ENCODE measurements around the gene PTPRF.

PTPRF gene

DNA sequence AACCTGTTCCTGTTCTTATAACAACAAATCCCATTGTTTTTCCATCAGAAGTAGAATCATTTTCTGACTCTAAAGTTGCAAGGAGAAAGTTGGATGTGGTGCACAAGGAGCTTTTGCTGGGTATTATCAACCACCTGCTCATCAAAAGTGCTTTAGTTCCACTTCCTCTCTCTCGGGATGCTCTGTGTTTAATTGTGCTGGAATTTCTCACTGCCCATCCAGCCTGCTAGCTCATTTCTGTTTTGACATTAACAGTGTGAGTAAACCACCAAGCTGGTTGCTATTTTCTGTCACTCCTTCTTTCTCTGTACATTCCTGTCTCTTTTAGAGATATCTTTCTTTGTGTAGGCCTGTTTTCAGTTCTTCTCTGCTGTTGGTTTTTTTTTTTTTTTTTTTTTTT is 125.3 kb downstream of the PTPRF start:
- peaks cover 11% of the 10 kb centered on the region for H3K36me3 ChIP-seq (ENCODE audit: control insufficient read depth, insufficient read depth, low read length)
- no peaks in the 10 kb centered on the region for H3K27me3 ChIP-seq (ENCODE audit: control insufficient read depth, insufficient read depth, low read length)
- no peaks in the 10 kb centered on the region for H3K9me3 ChIP-seq (ENCODE audit: control insufficient read depth, low read length)

DNA sequence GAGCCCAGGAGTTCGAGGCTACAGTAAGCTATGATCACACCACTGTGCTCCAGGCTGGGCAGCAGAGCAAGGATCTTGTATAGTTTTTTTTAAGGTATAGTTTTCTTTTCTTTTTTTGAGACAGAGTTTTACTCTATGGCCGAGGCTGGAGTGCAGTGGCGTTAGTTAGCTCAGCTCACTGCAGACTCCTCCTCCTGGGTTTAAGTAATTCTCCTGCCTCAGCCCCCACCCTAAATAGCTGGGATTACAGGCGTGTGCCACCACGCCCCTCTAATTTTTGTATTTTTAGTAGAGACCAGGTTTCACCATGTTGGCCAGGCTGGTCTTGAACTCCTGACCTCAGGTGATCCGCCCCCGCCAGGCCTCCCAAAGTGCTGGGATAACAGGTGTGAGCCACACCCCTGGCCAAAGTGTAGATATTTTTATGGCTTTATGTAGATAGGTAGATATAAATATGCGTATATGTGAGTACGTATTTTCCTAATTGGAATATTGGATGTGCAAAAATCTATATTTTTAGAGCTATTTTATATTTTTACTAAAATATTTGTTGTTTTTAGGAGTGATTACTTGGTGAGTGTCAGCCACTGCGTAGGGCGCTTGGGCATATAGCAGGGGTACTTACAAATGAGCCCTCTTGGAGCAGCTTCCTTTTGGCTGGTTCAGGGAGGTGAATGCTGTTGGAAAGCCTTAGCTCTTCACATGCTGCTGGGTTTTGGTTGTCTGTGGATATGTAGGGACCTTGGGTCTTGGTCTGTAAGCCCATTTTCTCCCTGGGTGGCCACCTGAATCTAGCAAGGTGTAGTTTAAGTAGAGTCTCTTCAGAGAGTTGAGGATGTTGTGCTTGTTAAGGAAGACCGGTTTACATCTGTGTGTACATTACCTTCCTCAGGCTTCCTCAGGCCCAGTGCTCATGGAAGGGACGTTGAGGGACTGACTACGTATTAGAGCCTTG is 128.8 kb downstream of the PTPRF start:
- Histone ChIP-seq H3K27me3 (ENCODE audit: control insufficient read depth, insufficient read depth, low read length) (no peaks in the 10 kb centered on the region), H3K9ac (ENCODE audit: low read length) (no peak overlapping the region), H3K9me3 (ENCODE audit: control insufficient read depth, low read length) (no peaks in the 10 kb centered on the region), H3K4me3 (ENCODE audit: low read length) (no peak overlapping the region), H3K4me1 (ENCODE audit: control insufficient read depth, insufficient read depth, low read length) (no peaks in the 10 kb centered on the region), H3K36me3 (ENCODE audit: control insufficient read depth, insufficient read depth, low read length) (peaks cover 29% of the 10 kb centered on the region)

More for the DNA sequence above, 125.3 kb downstream of the PTPRF start:
- no peak overlapping the region for H3K4me3 ChIP-seq (ENCODE audit: low read length)
- no peak overlapping the region for H3K9ac ChIP-seq (ENCODE audit: low read length)
- H3K4me1 ChIP-seq (ENCODE audit: control insufficient read depth, insufficient read depth, low read length), result no peaks in the 10 kb centered on the region

- no peak overlapping the region for H3K9ac ChIP-seq (ENCODE audit: low read length)
- H3K36me3 ChIP-seq (ENCODE audit: control insufficient read depth, insufficient read depth, low read length), result peaks cover 27% of the 10 kb centered on the region
- no peak overlapping the region for H3K4me3 ChIP-seq (ENCODE audit: low read length)
- H3K9me3 ChIP-seq (ENCODE audit: control insufficient read depth, low read length), result no peaks in the 10 kb centered on the region
- no peaks in the 10 kb centered on the region for H3K4me1 ChIP-seq (ENCODE audit: control insufficient read depth, insufficient read depth, low read length)
- no peaks in the 10 kb centered on the region for H3K27me3 ChIP-seq (ENCODE audit: control insufficient read depth, insufficient read depth, low read length)
Observed at GRCh38 chr1:43660355-43660754, 129.7 kb downstream of the PTPRF start.

DNA sequence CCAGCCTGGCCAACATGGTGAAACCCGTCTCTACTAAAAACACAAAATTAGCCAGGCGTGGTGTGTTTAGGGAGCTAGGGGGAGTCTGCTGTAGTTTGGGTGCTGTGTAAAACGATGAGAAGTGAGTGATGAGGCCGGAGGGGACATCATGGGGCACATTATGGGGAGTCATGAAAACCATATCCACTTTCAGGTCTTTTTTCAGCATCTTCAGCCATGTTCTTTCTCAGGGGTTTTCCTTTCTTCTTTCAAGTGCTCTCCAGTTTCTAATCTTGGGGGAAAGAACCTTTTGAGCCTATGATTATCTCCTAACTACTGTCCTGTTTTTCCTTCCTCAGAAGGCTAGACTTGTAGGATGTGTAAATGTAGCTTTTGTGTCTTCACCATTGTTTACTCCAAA is 133.7 kb downstream of the PTPRF start:
- no peaks in the 10 kb centered on the region for H3K27me3 ChIP-seq (ENCODE audit: control insufficient read depth, insufficient read depth, low read length)
- H3K9me3 ChIP-seq (ENCODE audit: control insufficient read depth, low read length), result no peaks in the 10 kb centered on the region
- H3K9ac ChIP-seq (ENCODE audit: low read length), result no peak overlapping the region
- no peaks in the 10 kb centered on the region for H3K4me1 ChIP-seq (ENCODE audit: control insufficient read depth, insufficient read depth, low read length)
- peaks cover 36% of the 10 kb centered on the region for H3K36me3 ChIP-seq (ENCODE audit: control insufficient read depth, insufficient read depth, low read length)
- no peak overlapping the region for H3K4me3 ChIP-seq (ENCODE audit: low read length)

DNA sequence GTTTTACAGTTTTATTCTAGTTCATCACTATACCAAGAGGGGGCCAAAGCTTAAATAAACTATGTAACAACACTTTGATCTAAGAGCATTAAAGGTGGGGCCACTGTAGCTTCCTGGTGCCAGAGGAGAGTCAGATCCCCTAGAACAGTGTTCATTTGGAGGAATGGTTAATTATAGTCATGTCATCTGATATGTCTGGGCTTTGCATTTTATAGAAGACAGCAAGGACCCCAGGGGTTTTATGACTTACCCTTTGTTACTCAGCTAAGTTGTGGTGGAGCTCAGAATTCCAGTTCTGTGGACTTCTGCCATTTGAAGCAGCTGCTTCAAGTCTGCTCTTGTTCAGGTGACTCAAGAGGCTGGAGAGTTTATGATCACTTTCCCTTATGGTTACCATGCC is 135.9 kb downstream of the PTPRF start:
- Histone ChIP-seq H3K27me3 (ENCODE audit: control insufficient read depth, insufficient read depth, low read length) (no peaks in the 10 kb centered on the region), H3K4me1 (ENCODE audit: control insufficient read depth, insufficient read depth, low read length) (no peaks in the 10 kb centered on the region), H3K36me3 (ENCODE audit: control insufficient read depth, insufficient read depth, low read length) (peaks cover 41% of the 10 kb centered on the region)

GRCh38 chr1:43668956-43669355 is 138.3 kb downstream of the PTPRF start:
- no peak overlapping the region for H3K4me3 ChIP-seq (ENCODE audit: low read length)

More for the DNA sequence above, 135.9 kb downstream of the PTPRF start:
- Histone ChIP-seq H3K9me3 (ENCODE audit: control insufficient read depth, low read length) (no peaks in the 10 kb centered on the region), H3K9ac (ENCODE audit: low read length) (no peak overlapping the region), H3K4me3 (ENCODE audit: low read length) (no peak overlapping the region)

GRCh38 chr1:43669878-43670277 is 139.2 kb downstream of the PTPRF start:
- H3K4me1 ChIP-seq (ENCODE audit: control insufficient read depth, insufficient read depth, low read length), result no peaks in the 10 kb centered on the region
- peaks cover 24% of the 10 kb centered on the region for H3K36me3 ChIP-seq (ENCODE audit: control insufficient read depth, insufficient read depth, low read length)
- no peaks in the 10 kb centered on the region for H3K9me3 ChIP-seq (ENCODE audit: control insufficient read depth, low read length)
- no peak overlapping the region for H3K4me3 ChIP-seq (ENCODE audit: low read length)
- H3K9ac ChIP-seq (ENCODE audit: low read length), result no peak overlapping the region
- H3K27me3 ChIP-seq (ENCODE audit: control insufficient read depth, insufficient read depth, low read length), result no peaks in the 10 kb centered on the region

More at GRCh38 chr1:43668956-43669355, 138.3 kb downstream of the PTPRF start:
- no peaks in the 10 kb centered on the region for H3K27me3 ChIP-seq (ENCODE audit: control insufficient read depth, insufficient read depth, low read length)
- no peak overlapping the region for H3K9ac ChIP-seq (ENCODE audit: low read length)
- H3K36me3 ChIP-seq (ENCODE audit: control insufficient read depth, insufficient read depth, low read length), result peaks cover 28% of the 10 kb centered on the region
- no peaks in the 10 kb centered on the region for H3K9me3 ChIP-seq (ENCODE audit: control insufficient read depth, low read length)
- H3K4me1 ChIP-seq (ENCODE audit: control insufficient read depth, insufficient read depth, low read length), result no peaks in the 10 kb centered on the region

DNA sequence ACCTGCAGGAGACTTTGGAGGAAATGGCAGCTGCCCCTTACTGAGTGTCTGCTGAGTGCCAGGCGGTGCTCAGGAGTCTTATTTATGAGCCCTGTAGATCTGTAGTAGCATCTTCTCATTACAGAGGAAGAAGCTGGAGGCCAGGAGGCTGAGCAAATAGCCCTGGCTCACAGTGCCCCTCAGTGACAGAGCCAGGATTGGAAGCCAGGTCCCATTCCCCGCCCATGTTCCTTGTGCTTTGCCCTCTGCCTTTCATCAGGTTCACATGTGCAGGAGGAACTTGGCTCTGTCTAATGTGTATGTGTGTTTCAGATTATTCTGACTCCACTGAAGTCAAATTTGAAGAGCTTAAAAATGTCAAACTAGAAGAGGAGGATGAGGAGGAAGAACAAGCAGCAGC is 140.5 kb downstream of the PTPRF start:
- no peak overlapping the region for H3K4me3 ChIP-seq (ENCODE audit: low read length)
- no peak overlapping the region for H3K9ac ChIP-seq (ENCODE audit: low read length)
- H3K9me3 ChIP-seq (ENCODE audit: control insufficient read depth, low read length), result no peaks in the 10 kb centered on the region
- H3K36me3 ChIP-seq (ENCODE audit: control insufficient read depth, insufficient read depth, low read length), result peaks cover 23% of the 10 kb centered on the region
- no peaks in the 10 kb centered on the region for H3K4me1 ChIP-seq (ENCODE audit: control insufficient read depth, insufficient read depth, low read length)
- H3K27me3 ChIP-seq (ENCODE audit: control insufficient read depth, insufficient read depth, low read length), result no peaks in the 10 kb centered on the region

GRCh38 chr1:43671626-43672330 is 141.1 kb downstream of the PTPRF start:
- Histone ChIP-seq H3K4me3 (ENCODE audit: low read length) (no peak overlapping the region), H3K4me1 (ENCODE audit: control insufficient read depth, insufficient read depth, low read length) (no peaks in the 10 kb centered on the region), H3K27me3 (ENCODE audit: control insufficient read depth, insufficient read depth, low read length) (no peaks in the 10 kb centered on the region), H3K9me3 (ENCODE audit: control insufficient read depth, low read length) (no peaks in the 10 kb centered on the region), H3K36me3 (ENCODE audit: control insufficient read depth, insufficient read depth, low read length) (peaks cover 17% of the 10 kb centered on the region), H3K9ac (ENCODE audit: low read length) (no peak overlapping the region)

DNA sequence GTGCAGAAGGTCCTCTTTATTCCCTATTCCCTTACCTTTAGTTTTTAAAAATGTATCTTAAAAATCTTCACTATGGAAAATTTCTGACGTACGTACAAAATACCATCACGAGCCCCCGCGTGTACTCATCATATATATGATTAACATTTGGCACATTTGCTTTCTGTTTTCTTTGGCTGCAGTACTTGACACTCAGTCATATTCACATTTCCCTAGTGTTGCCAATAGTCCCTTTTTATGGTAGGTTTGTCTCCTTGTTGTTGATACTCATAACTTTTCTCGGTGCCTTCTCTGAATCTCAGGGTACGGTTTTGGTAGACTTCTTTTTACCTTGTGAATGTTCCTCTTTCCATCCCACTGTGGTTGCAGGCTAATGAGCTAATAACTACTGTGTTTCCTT is 142.6 kb downstream of the PTPRF start:
- H3K4me1 ChIP-seq (ENCODE audit: control insufficient read depth, insufficient read depth, low read length), result no peaks in the 10 kb centered on the region
- no peaks in the 10 kb centered on the region for H3K9me3 ChIP-seq (ENCODE audit: control insufficient read depth, low read length)
- H3K36me3 ChIP-seq (ENCODE audit: control insufficient read depth, insufficient read depth, low read length), result peaks cover 8% of the 10 kb centered on the region
- no peak overlapping the region for H3K9ac ChIP-seq (ENCODE audit: low read length)
- no peaks in the 10 kb centered on the region for H3K27me3 ChIP-seq (ENCODE audit: control insufficient read depth, insufficient read depth, low read length)
- no peak overlapping the region for H3K4me3 ChIP-seq (ENCODE audit: low read length)
